HEK293T (cell line): ENCODE data around the gene LHX6.

Experiments used
- ARNT ChIP-seq: fragments of 450-650 bp; IDR thresholded peaks from 2 replicates; pipeline ENCODE4 v1.6.1; 2017; ENCODE audit warnings: mild to moderate bottlenecking
- ELF4 ChIP-seq: fragments of 450-650 bp; IDR thresholded peaks from 2 replicates; pipeline ENCODE4 v1.6.1; 2017; ENCODE audit warnings: antibody characterized with exemption
- FOXM1 ChIP-seq: fragments of 450-650 bp; IDR thresholded peaks from 2 replicates; pipeline ENCODE4 v1.6.1; 2017; ENCODE audit warnings: mild to moderate bottlenecking, borderline replicate concordance
- LEF1 ChIP-seq: fragments of 450-650 bp; IDR thresholded peaks from 2 replicates; pipeline ENCODE4 v1.6.1; 2017; ENCODE audit warnings: mild to moderate bottlenecking, borderline replicate concordance
- PKNOX1 ChIP-seq: fragments of 450-650 bp; IDR thresholded peaks from 2 replicates; pipeline ENCODE4 v1.6.1; 2016
- SP1 ChIP-seq: fragments of 450-650 bp; IDR thresholded peaks from 2 replicates; pipeline ENCODE4 v1.6.1; 2017
- SUZ12 ChIP-seq: fragments of 450-650 bp; IDR thresholded peaks from 2 replicates; pipeline ENCODE4 v1.6.1; 2016; ENCODE audit warnings: mild to moderate bottlenecking
- ZNF384 ChIP-seq: fragments of 450-650 bp; IDR thresholded peaks from 2 replicates; pipeline ENCODE4 v1.6.1; 2016

GRCh38 chr9:122274055-122274454 lies 45.3 kb upstream of the LHX6 start:
- TF ChIP-seq SP1 (no peak), LEF1 (no peak), PKNOX1 (no peak), FOXM1 (no peak), SUZ12 (no peak), ARNT (no peak), ZNF384 (no peak), ELF4 (no peak)
